Lung (tissue), 12 donors: ENCODE measurements around the gene LMX1B. TPM values are rescaled to one million over a fixed set of nuclear protein-coding genes. Genes with fewer than 3 reads are reported as not detected.

Experiments
- ATAC-seq: fragments of 200-7000 bp; cut with Tn5 transposase; one replicate; pipeline ENCODE4 v1.9.1; 2020; ENCODE audit warnings: moderate number of reproducible peaks; ENCODE audit not compliant: insufficient read depth, low FRiP score
- DNase-seq, 3 donors: peaks; one replicate each; pipeline ENCODE4 v3.0.0-alpha.2; 2013 to 2017
- H3K27ac ChIP-seq, 2 donors: one replicate each; pipeline ENCODE4 v1.5.1; 2013; ENCODE audit warnings: mild to moderate bottlenecking in 2 of 2, moderate library complexity in 2 of 2, control low read depth in 1 of 2, inconsistent platforms in 1 of 2, low read depth in 1 of 2, low read length in 1 of 2
- H3K27me3 ChIP-seq, 3 donors: one replicate each; pipeline ENCODE4 v1.5.1; 2013; ENCODE audit warnings: low read length in 2 of 3; ENCODE audit not compliant: control insufficient read depth in 3 of 3, insufficient read depth in 3 of 3
- H3K36me3 ChIP-seq, 4 donors: one replicate each; pipeline ENCODE4 v1.5.1; 2013; ENCODE audit warnings: low read length in 4 of 4, mild to moderate bottlenecking in 1 of 4, moderate library complexity in 1 of 4; ENCODE audit not compliant: control insufficient read depth in 4 of 4, insufficient read depth in 4 of 4
- H3K4me1 ChIP-seq, 5 donors: one replicate each; pipeline ENCODE4 v1.5.1; 2013; ENCODE audit warnings: low read length in 5 of 5, mild to moderate bottlenecking in 2 of 5, moderate library complexity in 1 of 5; ENCODE audit not compliant: control insufficient read depth in 5 of 5, insufficient read depth in 5 of 5
- H3K4me3 ChIP-seq: one replicate; pipeline ENCODE4 v1.5.1; 2013; ENCODE audit warnings: mild to moderate bottlenecking, control low read depth, moderate library complexity
- H3K9ac ChIP-seq, 2 donors: one replicate each; pipeline ENCODE4 v1.5.1; 2013; ENCODE audit warnings: low read length in 2 of 2, control low read depth in 1 of 2; ENCODE audit not compliant: insufficient read depth in 1 of 2
- H3K9me3 ChIP-seq, 4 donors: one replicate each; pipeline ENCODE4 v1.5.1; 2013; ENCODE audit warnings: low read length in 3 of 4, mild to moderate bottlenecking in 1 of 4, moderate library complexity in 1 of 4; ENCODE audit not compliant: control insufficient read depth in 4 of 4, insufficient read depth in 3 of 4
- CTCF ChIP-seq: IDR thresholded peaks from 2 replicates; pipeline ENCODE4 v1.5.1; 2012; ENCODE audit warnings: mild to moderate bottlenecking; ENCODE audit errors: control extremely low read depth, extremely low read depth
- WGBS, 2 donors: extraction: QIAGEN DNeasy Blood & Tissue Kit; methylation state at CpG; one replicate each; pipeline ENCODE4 v1.1.7; 2013; 5-methylcytosine and 5-hydroxymethylcytosine counted together
- polyA plus RNA-seq, 2 donors: library from polyadenylated mRNA; stranded (reverse); fragments of 200-250 nt; gene quantifications; one replicate each; pipeline ENCODE4 v1.2.1, GENCODE V29; 2013
- total RNA-seq, 2 donors: library from RNA; depleted of rRNA in 1 of 2; stranded (reverse); fragments of >200 nt in 1 of 2; gene quantifications; one replicate each; pipeline ENCODE4 v1.2.1, GENCODE V29; 2014 to 2021
- donor health status: control.
- donor health status: control.
- donor health status: Bipolar disorder and iron deficiency.
- donor health status: healthy.
- donor health status: DM: yes; HTN: yes; CAD: no.

LMX1B gene
- total and polyA plus RNA-seq, 4 donors = under 0.01 to 0.77 (median 0.10) TPM

GRCh38 chr9:126614088-126614454 lies 343 bp downstream of the LMX1B start:
- no peak for TF ChIP-seq CTCF
- Histone ChIP-seq H3K4me3 (no peak overlapping the region), H3K27ac (no peak overlapping the region), H3K4me1 (peaks cover 0 to 33% (median 7%) of the 10 kb centered on the region in 5 donors), H3K9ac (no peak overlapping the region), H3K36me3 (no peaks in the 10 kb centered on the region), H3K27me3 (peaks cover 25 to 78% (median 65%) of the 10 kb centered on the region in 3 donors), H3K9me3 (peaks cover 0 to 6% (median 0%) of the 10 kb centered on the region in 4 donors)
- 2 to 3% methylated on average over 29 to 64 of the region's 64 CpGs for WGBS, 2 donors
- ATAC-seq = no peak
- no peak for DNase-seq

- 5% methylated on average over 65 of the region's 65 CpGs for WGBS, 2 donors
- DNase-seq (no peak), ATAC-seq (no peak)
- Histone ChIP-seq H3K27ac (no peak overlapping the region), H3K27me3 (peaks cover 28 to 78% (median 65%) of the 10 kb centered on the region in 3 donors), H3K4me3 (no peak overlapping the region), H3K4me1 (peaks cover 0 to 33% (median 7%) of the 10 kb centered on the region in 5 donors), H3K9me3 (peaks cover 0 to 6% (median 0%) of the 10 kb centered on the region in 4 donors), H3K36me3 (no peaks in the 10 kb centered on the region), H3K9ac (no peak overlapping the region)
- TF ChIP-seq CTCF = no peak
These were observed 922 bp downstream of the LMX1B start for GRCh38 chr9:126614455-126615244.

GRCh38 chr9:126615245-126615790 lies 1.6 kb downstream of the LMX1B start:
- Histone ChIP-seq H3K4me1 (peaks cover 0 to 33% (median 7%) of the 10 kb centered on the region in 5 donors), H3K9ac (no peak overlapping the region), H3K27me3 (peaks cover 28 to 78% (median 69%) of the 10 kb centered on the region in 3 donors), H3K27ac (no peak overlapping the region), H3K36me3 (no peaks in the 10 kb centered on the region), H3K4me3 (no peak overlapping the region), H3K9me3 (peaks cover 0 to 7% (median 0%) of the 10 kb centered on the region in 4 donors)
- WGBS, 2 donors = 1 to 3% methylated on average over 47 to 62 of the region's 62 CpGs
- ATAC-seq (no peak), DNase-seq (peak; percentile 67 to 78 (median 78))
- no peak for TF ChIP-seq CTCF
